GM19023 (cell line): Measurements from ENCODE around the gene ADORA1.

Experiments used
- ATAC-seq: cut with Tn5 transposase; IDR thresholded peaks from one replicate; pipeline ENCODE4 v1.9.1; 2021; ENCODE audit warnings: mild to moderate bottlenecking, moderate library complexity; ENCODE audit not compliant: unreplicated experiment

Gene ADORA1

DNA sequence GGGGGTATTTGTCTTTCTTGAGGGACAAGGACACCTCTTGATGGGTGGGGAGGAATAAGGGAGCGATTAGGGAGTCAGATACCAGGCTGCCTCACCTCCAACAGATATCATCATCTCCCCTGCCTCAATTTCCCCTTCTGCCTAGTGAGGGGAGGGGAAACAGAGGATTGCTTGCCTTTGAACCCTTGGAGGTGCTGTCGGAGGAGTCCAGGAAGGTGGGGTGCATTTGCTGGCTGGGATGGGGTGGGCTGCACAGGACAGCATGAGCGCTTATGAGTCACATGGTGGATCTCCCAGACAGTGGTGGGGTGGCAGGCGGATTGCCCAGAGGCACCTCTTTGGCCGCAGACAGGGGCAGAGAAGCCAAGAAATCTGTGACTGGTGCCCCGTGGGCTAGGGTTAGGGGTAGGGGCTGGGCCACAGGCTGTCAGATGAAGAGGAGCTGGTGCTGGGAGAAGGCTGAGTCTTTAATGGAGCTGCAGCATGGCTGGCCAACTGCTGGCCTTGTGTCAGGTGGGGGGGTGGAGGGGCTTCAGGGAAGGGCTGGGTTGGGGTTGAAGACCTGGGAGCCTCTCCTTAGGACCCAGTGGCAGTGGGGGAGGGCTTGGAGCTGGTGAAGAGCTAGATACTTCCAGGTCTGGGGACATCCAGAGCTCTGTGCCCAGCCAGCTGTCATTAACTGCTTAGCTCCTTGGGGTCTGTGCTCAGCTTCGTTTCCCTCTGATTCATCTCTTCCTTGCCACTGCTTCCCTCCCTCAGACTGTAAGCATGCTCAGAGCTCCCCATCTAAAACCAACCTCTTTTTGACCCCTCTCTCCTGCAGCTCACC lies 7.0 kb upstream of the ADORA1 start:
- ATAC-seq, result no peak

DNA sequence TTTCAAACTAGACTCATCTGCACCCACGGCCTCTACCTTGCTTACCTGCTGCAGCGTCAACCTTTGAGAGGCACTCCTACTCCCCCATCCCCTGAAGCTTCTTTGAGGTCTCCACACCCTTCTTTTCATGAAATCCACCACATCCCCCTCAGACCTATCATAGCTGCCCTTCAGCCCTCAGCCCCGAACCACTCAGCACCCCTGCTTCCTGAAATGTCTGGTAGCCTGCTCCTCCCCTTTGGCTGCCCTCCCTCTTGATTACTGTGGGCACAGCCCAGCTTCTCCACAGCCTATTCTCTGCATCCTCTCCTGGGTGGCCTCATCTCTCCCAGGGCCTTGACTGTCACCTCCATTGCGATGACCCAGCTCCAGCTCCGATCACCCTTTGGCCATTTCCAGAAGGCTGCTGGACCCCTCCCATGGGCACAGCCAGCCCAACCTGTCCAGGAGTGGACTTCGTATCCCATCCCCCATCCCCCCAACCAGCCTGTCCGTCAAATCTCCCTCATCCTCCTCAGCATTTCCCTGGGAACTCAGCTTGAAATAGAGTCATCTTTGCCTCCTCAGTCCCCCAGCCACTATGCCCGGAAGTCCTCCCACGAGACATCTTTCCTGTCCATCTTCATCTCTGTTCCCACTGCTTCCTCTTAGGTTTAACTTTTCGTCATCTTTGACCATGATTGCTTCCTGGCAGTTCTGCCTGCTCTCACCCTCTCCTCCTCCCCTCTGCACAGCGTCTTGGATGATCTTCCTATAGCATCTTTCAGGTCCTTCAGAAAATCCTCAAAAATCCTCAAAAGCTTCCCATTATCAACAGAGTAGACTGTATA lies 6.1 kb upstream of the ADORA1 start:
- no peak for ATAC-seq

DNA sequence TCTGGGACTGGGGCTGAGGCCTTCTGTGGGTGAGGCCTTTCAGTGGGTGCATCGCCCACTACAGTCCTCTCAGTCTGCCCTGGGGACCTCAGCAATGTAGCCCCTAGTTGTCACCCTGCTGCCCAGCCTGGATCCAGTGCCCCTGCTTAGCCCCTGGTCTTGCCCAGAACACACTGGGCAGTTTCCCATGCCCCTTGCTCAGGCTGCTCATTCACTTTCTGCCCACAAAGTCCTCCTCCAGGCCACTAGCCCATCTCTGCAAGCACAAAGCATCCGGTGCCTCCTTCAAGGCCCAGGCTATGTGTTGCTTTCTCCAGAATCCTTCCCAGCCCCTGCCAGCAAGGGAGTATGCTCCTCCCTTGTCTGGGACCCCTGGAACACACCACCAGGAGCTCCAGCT lies 5.4 kb upstream of the ADORA1 start:
- ATAC-seq, result no peak

DNA sequence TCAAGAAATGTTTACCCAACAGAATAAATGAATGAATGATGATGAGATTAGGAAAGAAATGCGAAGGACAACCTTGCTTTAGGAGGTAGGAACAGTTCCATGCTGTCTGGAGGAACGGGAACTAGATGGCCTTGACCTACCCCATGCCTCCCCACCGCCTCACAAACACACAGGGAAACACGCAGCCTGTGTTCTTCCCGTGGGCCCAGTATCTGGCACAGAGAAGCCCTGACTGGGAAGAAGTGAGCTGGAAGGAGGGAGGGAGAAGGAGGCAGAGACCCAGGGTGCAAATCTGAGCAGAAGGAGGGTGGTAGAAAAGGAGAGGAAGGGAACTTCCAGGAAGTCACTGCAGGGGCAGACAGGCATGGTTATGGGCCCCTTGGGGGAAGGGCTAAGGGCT lies 3.5 kb upstream of the ADORA1 start:
- ATAC-seq, result no peak

DNA sequence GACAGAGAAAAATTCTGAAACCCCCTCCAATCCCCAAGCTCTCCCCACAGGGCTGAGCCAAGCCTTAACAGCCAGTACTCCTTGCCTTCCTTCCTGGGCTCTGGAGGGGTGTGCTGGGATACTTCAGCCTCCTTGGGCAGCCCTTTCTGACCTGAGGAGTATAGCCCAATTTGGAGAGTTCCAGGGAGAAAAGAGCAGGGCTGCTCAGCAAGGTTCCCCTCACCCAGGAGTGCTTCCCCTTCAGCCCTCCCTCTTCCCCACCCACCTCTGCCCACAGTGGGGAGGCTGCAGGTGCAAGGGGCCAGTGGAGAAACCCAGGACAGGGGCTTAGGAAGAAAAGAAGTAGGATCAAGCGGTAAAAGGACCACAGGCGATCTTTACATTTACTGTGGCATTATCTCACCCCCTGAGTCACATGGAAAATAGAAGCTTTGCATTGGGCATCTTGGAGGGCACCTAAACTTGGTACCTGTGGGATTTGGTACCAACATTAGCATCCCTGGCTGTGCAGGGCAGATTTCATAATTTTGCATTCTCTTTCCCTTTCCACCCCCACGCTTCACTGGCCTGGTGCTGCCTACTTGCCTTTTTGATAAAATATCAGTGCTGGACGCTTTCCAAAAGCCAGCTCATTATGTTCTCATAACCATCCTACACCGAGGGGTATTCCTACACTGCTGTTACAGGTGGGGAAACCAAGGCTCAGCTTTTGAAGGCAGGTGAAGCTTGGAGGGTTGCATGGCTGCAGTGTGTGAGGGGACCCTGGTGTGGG lies 2.8 kb upstream of the ADORA1 start:
- no peak for ATAC-seq

DNA sequence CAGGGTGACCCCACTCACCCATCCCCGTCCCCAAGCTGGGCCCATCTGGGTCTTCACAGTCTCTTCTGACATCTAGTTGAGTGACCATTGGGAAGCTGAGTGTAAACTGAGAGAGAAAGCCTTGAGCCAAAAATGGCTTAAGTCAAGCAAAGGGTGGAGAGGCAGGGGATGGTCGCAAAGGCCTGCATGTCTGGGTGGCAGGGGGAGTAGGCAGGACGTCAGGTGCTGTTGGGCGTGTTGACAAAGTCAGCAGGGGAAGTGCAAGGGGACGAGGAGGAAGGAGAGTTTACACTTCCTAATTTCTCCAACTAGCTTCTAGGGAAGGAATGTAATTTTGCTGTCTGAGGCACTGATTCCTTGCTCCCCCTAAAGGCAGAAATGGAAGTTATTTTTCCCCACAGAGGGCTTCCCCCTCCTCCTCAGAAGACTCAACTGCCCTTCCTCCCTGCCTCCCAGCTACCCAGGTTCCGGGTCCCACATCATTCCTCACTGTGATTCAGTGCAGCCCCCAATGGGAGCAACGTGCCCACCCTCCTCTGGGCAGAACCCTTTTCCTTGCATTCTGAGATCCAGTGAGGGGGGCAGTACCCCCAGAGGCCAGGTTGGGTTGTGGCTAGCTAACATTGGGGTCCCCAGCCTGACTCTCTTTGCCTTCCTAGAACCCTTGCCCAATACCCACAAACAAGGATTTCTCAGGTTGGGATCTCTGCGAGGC lies 1.2 kb upstream of the ADORA1 start:
- ATAC-seq, result no peak

DNA sequence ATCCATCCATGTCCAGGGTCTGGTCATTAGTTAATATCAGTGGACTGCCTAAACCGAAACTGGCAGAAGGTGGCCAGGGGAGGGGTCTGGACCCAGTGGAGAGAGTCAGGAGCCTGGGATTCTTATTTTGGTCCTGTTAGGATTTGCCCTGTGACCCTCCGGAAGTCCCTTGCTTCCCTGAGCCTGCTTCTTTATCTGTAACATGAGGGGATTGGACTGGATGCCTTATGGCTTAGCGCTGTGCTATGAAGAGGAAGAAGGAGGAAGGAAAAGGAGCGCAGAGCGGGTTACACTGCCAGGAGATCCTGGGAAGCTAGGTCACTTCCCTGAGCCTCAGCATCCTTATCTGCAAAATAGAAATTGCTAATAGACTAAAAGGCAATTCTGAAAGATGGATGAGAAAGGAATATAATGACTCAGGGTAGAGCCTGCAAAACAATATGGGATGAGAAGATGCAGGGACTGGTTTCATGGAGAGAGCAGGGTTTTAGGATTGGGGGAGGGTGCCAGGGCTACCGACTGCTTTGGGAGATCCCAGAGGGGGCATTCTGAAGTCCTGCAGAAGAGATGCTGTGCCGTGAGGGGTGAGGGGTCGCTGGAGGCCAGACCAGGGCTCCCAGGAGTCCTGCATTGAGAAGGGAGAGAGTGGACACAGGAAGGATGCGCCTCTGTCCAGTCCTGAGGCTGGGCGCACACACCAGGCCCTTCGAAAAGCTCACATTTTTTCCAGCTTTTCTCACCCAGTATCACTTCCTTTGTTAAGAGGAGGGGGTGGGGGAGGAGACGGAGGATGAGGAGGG lies 460 bp upstream of the ADORA1 start:
- no peak for ATAC-seq

DNA sequence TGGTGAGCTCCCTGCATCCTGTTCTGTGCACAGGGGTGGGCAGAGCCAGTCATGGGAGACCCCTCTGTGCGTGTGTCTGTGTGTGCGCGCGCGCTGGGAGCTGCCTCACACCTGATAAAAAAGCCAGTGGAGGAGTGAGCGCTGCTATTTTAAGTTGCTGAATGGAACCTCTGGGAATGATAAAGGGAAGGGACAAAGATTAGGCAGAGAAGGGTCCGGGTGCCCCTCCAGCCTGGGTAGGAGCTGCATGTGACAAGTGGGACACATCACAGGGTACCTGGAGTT lies 847 bp downstream of the ADORA1 start:
- no peak for ATAC-seq

DNA sequence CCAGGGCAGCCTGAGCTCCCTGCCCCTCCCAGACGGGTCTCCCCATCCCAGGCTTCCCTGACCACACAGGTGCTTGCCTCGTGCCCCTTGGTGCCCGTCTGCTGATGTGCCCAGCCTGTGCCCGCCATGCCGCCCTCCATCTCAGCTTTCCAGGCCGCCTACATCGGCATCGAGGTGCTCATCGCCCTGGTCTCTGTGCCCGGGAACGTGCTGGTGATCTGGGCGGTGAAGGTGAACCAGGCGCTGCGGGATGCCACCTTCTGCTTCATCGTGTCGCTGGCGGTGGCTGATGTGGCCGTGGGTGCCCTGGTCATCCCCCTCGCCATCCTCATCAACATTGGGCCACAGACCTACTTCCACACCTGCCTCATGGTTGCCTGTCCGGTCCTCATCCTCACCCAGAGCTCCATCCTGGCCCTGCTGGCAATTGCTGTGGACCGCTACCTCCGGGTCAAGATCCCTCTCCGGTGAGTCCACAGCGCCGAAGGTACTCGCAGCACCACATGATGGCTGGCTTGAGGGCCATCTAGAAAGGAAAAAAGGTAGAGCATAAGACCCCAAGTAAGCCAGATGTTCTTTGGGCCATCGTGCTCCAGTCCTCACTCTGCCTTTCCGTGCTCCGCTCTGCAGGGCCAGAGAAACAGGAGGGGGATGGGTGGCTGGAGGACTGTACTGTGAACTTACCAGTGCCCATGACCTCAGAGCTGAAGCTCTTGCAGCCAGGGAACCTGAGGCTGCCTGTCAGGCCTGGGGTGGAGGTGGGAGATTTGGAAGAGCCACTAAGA lies 1.4 kb downstream of the ADORA1 start:
- ATAC-seq, result no peak

DNA sequence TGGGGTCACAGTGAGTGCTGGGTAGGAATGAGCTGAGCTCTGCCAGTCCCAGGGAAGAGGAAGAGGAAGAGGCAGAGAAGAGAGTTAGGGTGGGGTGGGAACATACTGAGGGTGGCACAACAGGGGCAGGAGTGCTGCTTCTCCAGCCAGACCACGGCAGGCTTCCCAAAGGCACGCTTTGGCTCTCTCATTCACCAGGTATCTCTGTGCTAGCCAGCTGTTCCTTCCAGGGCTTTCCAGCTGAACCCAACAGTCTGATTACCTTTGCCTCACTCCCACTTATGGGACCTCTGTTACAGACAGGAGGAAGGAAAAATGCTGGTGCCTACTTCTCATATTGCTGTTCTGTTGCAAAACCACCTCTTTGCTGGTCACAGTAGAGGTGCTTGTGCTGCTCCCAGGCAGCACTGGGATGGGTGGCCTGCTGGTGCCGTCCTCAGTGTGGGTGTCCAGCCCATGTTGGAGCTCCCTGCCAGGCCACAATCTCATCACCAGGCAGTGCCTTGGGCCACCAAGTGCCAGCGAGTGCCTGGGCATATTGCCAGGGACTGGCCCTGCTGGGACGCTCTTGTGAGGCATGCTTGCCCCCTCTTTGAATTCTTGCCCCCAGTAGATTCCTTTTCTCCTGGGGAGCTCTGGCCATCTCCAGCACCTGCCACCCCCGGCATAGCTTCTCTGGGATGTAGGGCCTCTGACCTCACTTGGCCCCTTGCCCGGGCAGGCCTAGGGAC lies 2.1 kb downstream of the ADORA1 start:
- ATAC-seq, result no peak

DNA sequence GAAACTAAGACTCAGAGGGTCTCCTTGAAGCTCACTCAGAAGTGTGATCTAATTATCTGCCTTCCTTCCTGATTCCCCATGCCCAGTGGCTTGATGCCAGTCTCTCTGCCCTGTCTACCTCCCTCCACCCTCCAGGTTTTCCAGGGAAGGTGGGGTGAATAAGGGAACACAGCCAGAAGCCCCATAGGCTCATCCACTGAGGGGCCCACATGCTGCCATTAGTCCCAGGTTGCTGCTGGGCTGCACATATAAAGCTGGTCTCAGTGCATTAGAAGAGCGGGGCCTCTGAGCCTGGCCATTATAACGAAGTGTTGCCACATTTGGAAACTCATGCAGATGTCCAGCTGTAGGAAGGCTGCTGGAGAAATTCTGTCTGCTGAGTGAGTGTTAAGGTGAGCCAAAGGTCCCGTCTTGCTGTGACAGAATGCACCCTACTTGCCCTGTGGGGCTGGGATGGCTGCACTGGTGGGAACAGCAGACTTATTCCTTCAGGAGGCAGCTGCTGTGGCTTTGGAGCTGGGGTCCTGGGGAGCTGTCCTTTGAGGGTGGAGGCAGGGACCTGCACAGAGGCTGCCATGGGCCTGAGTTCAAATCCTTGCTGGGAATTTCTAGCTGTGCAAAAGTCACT lies 2.9 kb downstream of the ADORA1 start:
- no peak for ATAC-seq

DNA sequence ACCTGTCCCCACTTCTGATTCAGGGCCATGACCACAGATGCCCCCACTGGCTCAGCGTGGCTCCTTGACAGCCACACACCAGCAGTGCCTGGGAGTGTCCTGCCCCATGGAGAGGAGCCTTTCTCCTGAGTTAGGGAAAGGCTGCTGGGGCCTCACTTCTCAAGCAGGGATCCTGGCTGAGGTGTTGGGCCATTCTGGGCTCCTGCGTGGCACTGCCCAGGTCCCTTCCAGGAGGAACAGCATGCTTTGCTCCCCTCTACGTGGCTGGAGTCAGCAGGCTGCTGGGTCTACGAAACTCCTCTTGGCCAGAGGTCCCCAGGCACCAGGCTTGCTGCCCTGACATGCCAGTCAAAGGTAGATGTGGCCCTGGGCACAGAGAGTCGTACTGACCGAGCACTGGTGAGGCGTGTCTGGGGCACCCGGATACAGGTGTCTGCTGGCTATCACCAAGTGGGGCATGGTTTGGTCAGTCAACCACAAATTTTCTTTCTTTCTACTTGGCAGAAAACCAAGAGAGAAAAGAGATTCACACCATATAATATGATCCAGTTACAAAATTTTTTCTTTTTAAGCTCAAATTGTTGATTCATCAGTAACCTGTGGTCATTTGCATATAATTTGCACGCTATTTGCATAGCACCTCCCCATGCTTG lies 4.1 kb downstream of the ADORA1 start:
- no peak for ATAC-seq

DNA sequence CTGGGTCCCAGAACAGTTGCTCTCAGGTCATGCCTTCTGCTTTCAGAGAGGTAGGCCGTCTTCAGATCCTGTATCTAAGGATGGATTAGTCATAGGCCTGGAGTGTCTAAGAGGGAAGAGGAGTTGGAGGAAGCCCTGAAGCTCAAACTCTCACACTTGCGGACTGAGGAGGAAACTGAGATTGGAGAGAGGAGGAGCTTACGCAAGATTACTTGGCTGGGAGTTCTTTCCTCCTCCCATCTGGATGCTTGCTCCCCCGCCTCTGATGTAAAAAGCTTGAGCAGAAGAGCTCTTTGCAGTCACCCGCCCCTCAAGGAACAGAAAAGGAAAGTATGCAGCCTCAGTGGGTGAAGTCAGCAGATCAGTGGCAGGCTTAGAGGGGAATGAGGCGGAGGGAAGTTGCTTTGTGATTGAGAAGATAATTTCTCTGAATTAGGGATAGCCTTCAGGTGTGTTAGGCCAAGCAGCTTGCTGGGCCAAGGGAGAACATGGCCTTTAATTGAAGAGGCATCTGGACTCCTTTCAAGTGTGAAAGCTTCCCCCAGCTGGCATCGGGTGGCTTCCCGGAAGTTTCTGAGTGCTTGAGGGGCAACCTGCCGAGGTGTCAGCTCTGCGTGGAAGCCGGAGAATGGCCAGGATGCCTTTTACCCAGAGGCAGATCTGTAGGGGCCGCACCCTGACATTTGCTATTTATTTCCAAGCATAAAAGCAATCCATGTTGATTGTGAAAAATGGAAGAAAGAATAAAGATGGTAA lies 6.6 kb downstream of the ADORA1 start:
- ATAC-seq, result no peak

DNA sequence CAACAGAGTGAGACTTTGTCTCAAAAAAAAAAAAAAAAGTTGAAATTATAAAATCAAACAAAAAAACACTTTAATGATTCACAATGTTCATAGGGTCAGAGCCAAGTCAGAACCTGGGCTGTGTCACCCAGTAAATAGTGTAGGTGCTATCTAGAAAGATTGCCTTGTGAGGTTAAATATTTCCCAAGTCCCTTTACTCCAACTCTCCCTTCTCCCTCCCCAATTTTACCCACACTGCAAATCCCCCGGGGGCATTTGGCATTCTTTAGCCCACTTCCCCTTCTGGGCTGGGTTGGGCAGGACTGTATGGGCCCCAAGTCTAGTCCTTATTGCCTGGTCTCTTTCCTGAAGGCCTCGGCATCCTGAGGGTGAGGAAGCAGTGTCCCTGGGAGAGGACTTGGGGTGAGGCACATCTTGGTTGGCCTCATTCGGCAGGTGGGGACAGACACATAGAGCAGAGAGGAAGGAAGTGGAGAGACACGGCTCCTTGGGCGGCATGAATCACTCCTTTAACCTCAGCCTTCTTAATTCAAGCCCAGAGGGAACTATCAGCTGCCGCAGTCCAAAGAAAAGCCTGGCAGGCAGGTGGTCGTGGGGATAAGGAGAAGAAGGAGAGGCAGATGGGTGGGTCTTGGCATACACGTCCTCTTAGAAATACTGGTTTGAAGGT lies 8.2 kb downstream of the ADORA1 start:
- ATAC-seq, result no peak

DNA sequence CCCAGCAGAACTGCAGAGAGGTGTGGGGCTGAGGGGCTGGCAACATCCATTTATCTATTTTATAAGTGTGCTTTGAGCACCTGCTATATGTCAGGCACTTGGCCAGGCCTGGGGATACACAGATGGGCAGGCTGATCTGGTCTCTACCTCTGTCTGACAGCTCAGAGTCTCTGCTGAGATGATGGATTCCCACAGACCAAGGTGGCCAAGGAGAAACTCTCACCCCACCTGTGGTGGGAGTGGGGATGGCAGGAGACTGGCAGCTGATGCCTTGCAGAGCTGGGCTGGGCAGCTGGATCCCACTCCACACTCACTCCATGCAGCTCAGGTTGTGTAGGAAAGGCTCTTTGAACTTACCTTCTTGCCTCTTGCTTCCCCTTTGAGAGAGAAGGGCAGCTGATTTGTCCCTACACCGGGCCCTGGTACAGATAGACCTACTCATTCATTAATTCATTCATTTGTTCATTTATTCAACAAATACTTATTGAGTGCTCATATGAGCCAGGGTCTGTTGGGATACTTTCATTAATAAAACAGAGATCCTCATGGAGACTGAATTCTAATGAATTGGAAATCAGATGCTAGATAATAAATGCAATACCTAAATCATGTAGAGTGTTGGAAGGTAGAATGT lies 9.0 kb downstream of the ADORA1 start:
- no peak for ATAC-seq

DNA sequence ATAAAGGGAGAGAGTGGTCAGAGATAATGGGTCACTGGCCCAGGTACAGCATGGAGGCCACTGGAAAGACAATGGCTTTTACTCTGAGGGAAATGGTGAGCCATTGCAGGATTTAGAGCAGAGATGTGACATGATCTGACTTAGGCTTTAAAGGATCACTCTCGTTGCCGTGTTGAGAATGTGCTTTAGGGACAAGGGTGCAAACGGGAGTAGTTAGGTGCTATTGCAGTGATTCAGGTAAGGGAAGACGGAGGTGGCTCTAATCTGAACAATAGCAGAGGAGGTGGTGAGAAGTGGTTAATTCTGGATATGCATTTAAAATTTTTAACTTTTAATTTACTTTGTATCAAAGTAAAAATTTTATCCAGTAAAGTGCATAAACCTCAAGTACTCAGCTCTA lies 9.8 kb downstream of the ADORA1 start:
- no peak for ATAC-seq
